ENCODE data around the gene GET3. TPM values are rescaled to one million over a fixed set of nuclear protein-coding genes. Genes with fewer than 3 reads are reported as not detected.

The GET3 gene
- polyA plus RNA-seq, 3 donors from 2014 or later, result 93.5 to 182 (median 124) TPM

DNA sequence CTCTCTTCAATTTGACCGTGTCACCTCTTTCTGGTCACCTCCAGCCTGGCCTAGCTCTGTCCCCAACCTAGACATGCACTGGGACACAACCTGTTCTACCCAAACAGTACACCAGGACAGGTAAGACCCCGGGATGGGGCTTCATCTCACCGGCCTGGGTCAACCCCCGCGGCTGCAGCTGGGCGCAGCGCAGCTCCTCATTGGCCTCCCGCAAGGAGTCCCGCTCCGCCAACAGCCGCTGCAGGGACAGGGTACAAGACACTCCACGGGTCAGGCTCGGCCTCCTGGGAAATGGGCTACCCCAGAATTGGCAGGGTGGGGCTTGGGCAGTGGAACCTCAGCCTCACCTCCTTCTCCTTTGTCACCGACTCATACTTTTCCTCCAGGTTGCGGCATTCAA lies 30.4 kb downstream of the GET3 start:
- no peak for DNase-seq
- Mint-ChIP-seq H3K27me3 (ENCODE audit: low read depth in 3 of 3) (no peaks in the 10 kb centered on the region), H3K27ac (no peak overlapping the region), H3K9me3 (no peaks in the 10 kb centered on the region), H3K36me3 (peaks cover 0 to 4% (median 0%) of the 10 kb centered on the region in 3 donors), H3K4me3 (no peak overlapping the region), H3K4me1 (no peaks in the 10 kb centered on the region)

DNA sequence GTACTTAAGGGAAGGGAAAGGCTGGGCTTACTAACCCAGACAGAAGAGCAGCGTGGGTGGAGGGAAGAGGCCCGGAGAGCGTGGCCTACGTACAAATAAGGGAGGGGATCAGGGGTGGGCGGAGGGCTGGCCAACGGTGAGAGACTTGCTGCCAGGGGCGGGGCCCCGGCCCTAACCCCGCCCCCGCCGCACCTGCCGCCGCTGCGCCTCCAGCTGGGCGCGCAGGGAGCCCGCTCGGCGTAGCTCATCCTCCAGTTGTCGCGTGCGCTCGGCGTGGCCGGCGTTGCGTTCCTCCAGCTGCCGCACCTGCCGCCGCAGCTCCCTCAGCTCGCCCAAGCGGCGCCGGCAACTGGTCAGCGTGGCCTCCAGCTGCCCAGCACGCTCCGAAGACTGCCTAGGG lies 32.4 kb downstream of the GET3 start:
- no peaks in the 10 kb centered on the region for H3K27me3 Mint-ChIP-seq (ENCODE audit: low read depth in 3 of 3)
- H3K27ac Mint-ChIP-seq, result no peak overlapping the region
- H3K4me3 Mint-ChIP-seq, result no peak overlapping the region

GRCh38 chr19:12770922-12771321 lies 33.6 kb downstream of the GET3 start:
- no peak for DNase-seq
- H3K36me3 Mint-ChIP-seq, result no peaks in the 10 kb centered on the region
- H3K9me3 Mint-ChIP-seq, result no peaks in the 10 kb centered on the region
- peaks cover 0 to 4% (median 3%) of the 10 kb centered on the region in 3 donors for H3K27me3 Mint-ChIP-seq (ENCODE audit: low read depth in 3 of 3)
- H3K27ac Mint-ChIP-seq, result no peak overlapping the region
- H3K4me1 Mint-ChIP-seq, result no peaks in the 10 kb centered on the region
- H3K4me3 Mint-ChIP-seq, result no peak overlapping the region

More for the DNA sequence above, 32.4 kb downstream of the GET3 start:
- DNase-seq, result no peak
- no peaks in the 10 kb centered on the region for H3K4me1 Mint-ChIP-seq
- H3K9me3 Mint-ChIP-seq, result no peaks in the 10 kb centered on the region
- peaks cover 0 to 4% (median 0%) of the 10 kb centered on the region in 3 donors for H3K36me3 Mint-ChIP-seq

- no peaks in the 10 kb centered on the region for H3K36me3 Mint-ChIP-seq
- H3K27me3 Mint-ChIP-seq (ENCODE audit: low read depth in 3 of 3), result peaks cover under 1 to 5% (median 3%) of the 10 kb centered on the region in 3 donors
- DNase-seq, result no peak
- no peaks in the 10 kb centered on the region for H3K9me3 Mint-ChIP-seq
- no peak overlapping the region for H3K4me3 Mint-ChIP-seq
- H3K4me1 Mint-ChIP-seq, result peaks cover 2% of the 10 kb centered on the region in 2 donors
- H3K27ac Mint-ChIP-seq, result no peak overlapping the region
Measured at GRCh38 chr19:12772323-12772722, 35.0 kb downstream of the GET3 start.

- DNase-seq, result no peak
- Mint-ChIP-seq H3K4me1 (peaks cover 13 to 14% of the 10 kb centered on the region in 2 donors), H3K27ac (peak overlapping the region in 1 of 6 donors; percentile 49), H3K27me3 (ENCODE audit: low read depth in 3 of 3) (peaks cover 3 to 8% (median 7%) of the 10 kb centered on the region in 3 donors), H3K36me3 (no peaks in the 10 kb centered on the region), H3K4me3 (peak overlapping the region in 4 of 5 donors; percentile 15 to 71 (median 32)), H3K9me3 (no peaks in the 10 kb centered on the region)
Measured at GRCh38 chr19:12773571-12773970, 36.3 kb downstream of the GET3 start.

DNA sequence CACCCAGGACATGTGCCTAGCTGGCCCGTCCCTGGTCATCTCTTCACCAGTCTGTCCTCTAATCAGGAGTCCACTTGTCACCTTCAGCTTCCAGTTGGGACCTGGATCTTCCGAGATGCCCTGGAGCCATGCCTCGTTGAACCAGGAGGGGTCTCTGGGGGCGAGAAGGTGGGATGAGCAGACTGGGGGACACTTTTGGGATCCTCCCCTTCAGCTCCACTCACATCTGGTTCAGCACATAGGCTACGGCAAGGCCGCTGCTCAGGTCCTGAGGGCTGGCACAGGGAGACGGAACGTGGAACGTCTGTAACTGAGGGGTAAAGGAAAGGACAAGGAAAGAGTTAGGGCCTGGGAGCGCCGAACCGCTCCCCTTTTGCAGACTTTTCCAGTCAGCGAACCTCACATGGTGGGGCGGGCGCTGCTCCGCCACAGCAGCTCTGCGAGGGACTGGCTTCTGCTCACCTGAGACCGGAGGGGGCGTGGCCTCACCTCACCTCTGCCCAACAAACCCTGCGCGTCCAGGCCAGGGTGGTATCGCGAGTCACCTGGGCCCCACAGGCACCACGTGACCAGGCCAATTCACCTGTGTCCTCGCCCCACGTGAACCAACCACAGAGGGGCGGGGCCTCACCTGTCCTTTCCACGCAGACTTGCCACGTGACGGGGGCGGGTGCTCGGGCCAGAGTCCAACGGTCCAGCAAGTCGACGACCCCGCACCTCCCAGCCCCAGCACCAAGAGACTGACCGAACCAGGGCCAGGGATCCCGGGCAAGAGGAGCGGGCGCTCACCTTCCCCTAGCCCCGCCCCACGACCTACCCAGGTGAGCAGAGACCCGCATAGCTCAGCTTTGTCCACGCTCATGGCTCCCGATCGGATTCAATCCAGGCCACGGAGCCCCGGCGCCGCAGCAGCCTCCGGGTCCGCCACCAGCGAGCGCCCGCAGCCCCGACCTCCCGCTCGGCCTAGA lies 37.6 kb downstream of the GET3 start, which contains the start of gene HOOK2:
Gene HOOK2, minus strand, starts transcription at position 965 of the 968 bp plus-strand sequence. Its CDS starts 103 bp downstream, at position 862.
- DNase-seq, result no peak
- Mint-ChIP-seq H3K4me1 (peaks cover 20 to 23% of the 10 kb centered on the region in 2 donors), H3K9me3 (no peaks in the 10 kb centered on the region), H3K27me3 (ENCODE audit: low read depth in 3 of 3) (peaks cover 3 to 9% (median 8%) of the 10 kb centered on the region in 3 donors), H3K27ac (peak within 1 kb of the TSS; percentile 53 to 82 (median 68)), H3K36me3 (no peaks in the 10 kb centered on the region), H3K4me3 (peak within 1 kb of the TSS; percentile 65 to 75 (median 74))

GRCh38 chr19:12777217-12778016 lies 40.1 kb downstream of the GET3 start:
- Mint-ChIP-seq H3K27ac (peak overlapping the region; percentile 86 to 96 (median 91)), H3K27me3 (ENCODE audit: low read depth in 3 of 3) (peaks cover 6 to 20% (median 17%) of the 10 kb centered on the region in 3 donors), H3K4me1 (peaks cover 28 to 33% of the 10 kb centered on the region in 2 donors), H3K4me3 (peak overlapping the region; percentile 77 to 88 (median 86)), H3K36me3 (no peaks in the 10 kb centered on the region), H3K9me3 (no peaks in the 10 kb centered on the region)
- peak; percentile 79 to 83 (median 81) for DNase-seq

DNA sequence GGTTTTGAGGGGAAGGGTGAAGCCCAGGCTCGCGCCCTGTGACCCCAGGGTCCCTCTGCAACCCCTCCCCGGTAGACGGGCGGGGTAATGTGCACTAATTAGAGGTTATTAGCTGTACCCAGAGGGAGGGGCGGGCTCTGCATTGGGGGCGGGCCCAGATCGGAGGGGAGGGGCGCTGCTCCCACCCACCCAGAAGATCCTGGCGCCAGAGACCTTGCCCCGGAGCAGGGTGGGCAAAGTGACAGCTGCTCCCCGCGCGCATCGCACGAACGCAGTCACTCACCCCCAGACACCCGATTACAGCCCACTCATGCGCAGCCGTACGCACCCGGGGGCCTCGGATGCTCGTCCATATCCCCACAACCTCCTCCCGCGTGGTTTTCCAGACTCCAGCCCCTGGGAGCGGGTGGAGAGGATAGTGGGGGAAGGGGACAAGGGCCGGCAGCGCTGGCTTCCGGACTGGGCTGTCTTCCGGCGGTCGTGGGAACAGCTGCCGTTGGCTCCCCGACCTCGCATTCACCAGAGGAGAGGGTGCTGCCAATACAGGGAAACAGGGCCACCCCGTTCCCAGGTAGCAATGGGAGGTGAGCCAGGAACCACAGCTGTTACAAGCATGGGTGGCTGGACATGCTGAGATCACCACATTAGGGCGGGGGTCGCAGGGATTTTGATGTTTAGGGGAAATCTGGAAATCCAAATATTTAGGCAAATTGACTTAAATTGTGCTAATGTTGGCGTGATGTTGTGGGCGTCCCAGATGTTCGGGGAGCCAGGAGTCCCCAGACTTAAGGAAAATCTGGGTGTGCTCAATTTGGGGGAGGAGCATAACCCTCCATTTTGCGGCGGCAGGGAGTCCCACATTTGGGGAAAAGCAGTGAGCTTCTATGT lies 41.0 kb downstream of the GET3 start:
- H3K27me3 Mint-ChIP-seq (ENCODE audit: low read depth in 3 of 3), result peaks cover 7 to 21% (median 17%) of the 10 kb centered on the region in 3 donors
- peak; percentile 32 to 45 (median 39) for DNase-seq
- peaks cover 29 to 33% of the 10 kb centered on the region in 2 donors for H3K4me1 Mint-ChIP-seq
- H3K36me3 Mint-ChIP-seq, result no peaks in the 10 kb centered on the region
- peak overlapping the region; percentile 77 to 88 (median 86) for H3K4me3 Mint-ChIP-seq
- no peaks in the 10 kb centered on the region for H3K9me3 Mint-ChIP-seq
- H3K27ac Mint-ChIP-seq, result peak overlapping the region; percentile 86 to 96 (median 91)

GRCh38 chr19:12778905-12779161 lies 41.5 kb downstream of the GET3 start:
- H3K4me1 Mint-ChIP-seq, result peaks cover 32 to 33% of the 10 kb centered on the region in 2 donors
- DNase-seq, result no peak

DNA sequence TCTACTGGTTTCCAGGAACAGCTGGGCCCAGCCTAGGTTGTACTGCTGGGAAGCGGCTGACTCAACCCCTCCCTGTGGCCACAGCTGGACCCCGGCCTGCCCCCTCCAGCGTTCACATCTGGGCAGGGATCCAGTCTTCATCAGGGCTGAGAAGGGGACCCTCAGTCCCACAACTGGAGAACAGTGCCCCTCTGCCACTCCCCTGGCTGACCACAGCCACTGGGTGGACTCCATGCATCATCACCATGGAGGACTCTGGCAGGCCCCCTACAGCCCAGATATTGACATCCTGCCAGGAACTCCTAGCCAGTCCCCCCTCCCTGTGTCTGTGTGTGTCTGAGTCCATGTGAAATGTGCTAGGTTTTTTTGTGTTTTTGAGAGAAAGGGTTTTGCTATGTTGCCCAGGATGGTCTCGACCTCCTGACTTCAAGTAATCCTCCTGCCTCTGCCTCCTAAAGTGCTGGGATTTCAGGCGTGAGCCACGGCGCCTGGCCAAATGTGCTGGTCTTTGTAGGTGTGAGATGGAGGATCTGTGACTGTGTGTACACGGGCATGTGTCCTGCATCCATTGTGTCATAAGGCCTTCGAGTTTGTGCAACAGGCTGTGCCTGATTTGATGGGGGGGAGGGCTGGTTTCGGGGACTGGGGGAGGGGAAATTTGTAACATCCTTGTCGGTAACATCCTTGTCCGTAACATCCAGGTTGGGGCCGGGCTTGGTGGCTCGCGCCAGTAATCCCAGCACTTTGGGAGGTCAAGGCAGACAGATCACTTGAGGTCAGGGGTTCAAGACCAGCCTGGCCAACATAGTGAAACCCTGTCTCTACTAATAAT lies 42.1 kb downstream of the GET3 start:
- no peak for DNase-seq
- Mint-ChIP-seq H3K36me3 (no peaks in the 10 kb centered on the region), H3K9me3 (no peaks in the 10 kb centered on the region), H3K27me3 (ENCODE audit: low read depth in 3 of 3) (peaks cover 9 to 25% (median 17%) of the 10 kb centered on the region in 3 donors), H3K4me1 (peaks cover 32 to 33% of the 10 kb centered on the region in 2 donors), H3K4me3 (peak overlapping the region; percentile 38 to 66 (median 60)), H3K27ac (peak overlapping the region in 5 of 6 donors; percentile 54 to 96 (median 87))

More at GRCh38 chr19:12778905-12779161, 41.5 kb downstream of the GET3 start:
- Mint-ChIP-seq H3K9me3 (no peaks in the 10 kb centered on the region), H3K27ac (peak overlapping the region; percentile 87 to 96 (median 91)), H3K4me3 (peak overlapping the region; percentile 77 to 88 (median 86)), H3K27me3 (ENCODE audit: low read depth in 3 of 3) (peaks cover 9 to 25% (median 17%) of the 10 kb centered on the region in 3 donors), H3K36me3 (no peaks in the 10 kb centered on the region)

GRCh38 chr19:12782174-12782423 lies 44.8 kb downstream of the GET3 start:
- Mint-ChIP-seq H3K36me3 (no peaks in the 10 kb centered on the region), H3K9me3 (no peaks in the 10 kb centered on the region), H3K27me3 (ENCODE audit: low read depth in 3 of 3) (peaks cover 7 to 21% (median 17%) of the 10 kb centered on the region in 3 donors), H3K4me3 (peak overlapping the region; percentile 81 to 95 (median 90)), H3K4me1 (peaks cover 33 to 35% of the 10 kb centered on the region in 2 donors), H3K27ac (peak overlapping the region in 5 of 6 donors; percentile 93 to 98 (median 95))
- no peak for DNase-seq
